Stomach (tissue), 4 donors: ENCODE measurements around the gene UNC45B.

Source experiments
- CTCF ChIP-seq, 7 experiments: fragments of 450-650 bp in 4 of 7; fragments of 200-600 bp in 3 of 7; sonication (generic) in 3 of 7; IDR thresholded peaks; one replicate each; pipeline ENCODE4 v1.5.1; 2016 to 2019; ENCODE audit warnings: antibody characterized with exemption in 7 of 7, control low read depth in 2 of 7, mild to moderate bottlenecking in 1 of 7
- EP300 ChIP-seq: sonication (generic); formaldehyde crosslinking; IDR thresholded peaks from one replicate; pipeline ENCODE4 v1.6.1; 2017; ENCODE audit warnings: antibody characterized with exemption
- POLR2A ChIP-seq, 4 donors: fragments of 450-650 bp; IDR thresholded peaks; one replicate each; pipeline ENCODE4 v1.6.1; 2016; ENCODE audit warnings: antibody characterized with exemption in 4 of 4, control low read depth in 2 of 4, mild to moderate bottlenecking in 1 of 4, moderate library complexity in 1 of 4
- POLR2AphosphoS5 ChIP-seq, 3 donors: sonication (generic); formaldehyde crosslinking; IDR thresholded peaks; one replicate each; pipeline ENCODE4 v1.6.1; 2016; ENCODE audit warnings: antibody characterized with exemption in 3 of 3

GRCh38 chr17:35174835-35175334 is 27.3 kb downstream of the UNC45B start:
- TF ChIP-seq CTCF (IDR thresholded peaks at IDR 0.05) (no peak), EP300 (no peak), POLR2A (IDR thresholded peaks at IDR 0.05) (no peak), POLR2AphosphoS5 (IDR thresholded peaks at IDR 0.05) (no peak)
